GM19099 (cell line): ENCODE measurements around the gene VDAC1.

ENCODE experiments used
- POLR2A ChIP-seq: IDR thresholded peaks from 3 replicates; pipeline ENCODE4 v1.6.1; 2011; ENCODE audit warnings: low read depth; ENCODE audit not compliant: insufficient read length; ENCODE audit errors: extremely low read depth

The VDAC1 gene

DNA sequence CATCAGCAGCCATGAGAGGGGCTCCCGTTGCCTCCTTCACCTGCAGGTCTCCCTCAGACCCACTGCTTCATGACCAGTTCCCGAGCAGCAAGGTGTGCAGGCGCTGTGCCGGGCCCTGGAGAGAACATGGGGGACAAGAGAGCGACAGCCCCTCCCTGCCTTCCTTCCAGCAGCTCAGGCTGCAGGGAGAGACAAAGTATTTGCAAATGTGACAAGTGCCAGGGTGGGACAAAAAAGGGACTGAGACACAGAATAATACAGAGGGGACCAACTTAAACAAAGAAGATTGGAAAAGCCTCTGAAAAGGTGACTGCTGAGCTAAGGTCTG is 22.5 kb upstream of the VDAC1 start:
- TF ChIP-seq POLR2A = no peak

DNA sequence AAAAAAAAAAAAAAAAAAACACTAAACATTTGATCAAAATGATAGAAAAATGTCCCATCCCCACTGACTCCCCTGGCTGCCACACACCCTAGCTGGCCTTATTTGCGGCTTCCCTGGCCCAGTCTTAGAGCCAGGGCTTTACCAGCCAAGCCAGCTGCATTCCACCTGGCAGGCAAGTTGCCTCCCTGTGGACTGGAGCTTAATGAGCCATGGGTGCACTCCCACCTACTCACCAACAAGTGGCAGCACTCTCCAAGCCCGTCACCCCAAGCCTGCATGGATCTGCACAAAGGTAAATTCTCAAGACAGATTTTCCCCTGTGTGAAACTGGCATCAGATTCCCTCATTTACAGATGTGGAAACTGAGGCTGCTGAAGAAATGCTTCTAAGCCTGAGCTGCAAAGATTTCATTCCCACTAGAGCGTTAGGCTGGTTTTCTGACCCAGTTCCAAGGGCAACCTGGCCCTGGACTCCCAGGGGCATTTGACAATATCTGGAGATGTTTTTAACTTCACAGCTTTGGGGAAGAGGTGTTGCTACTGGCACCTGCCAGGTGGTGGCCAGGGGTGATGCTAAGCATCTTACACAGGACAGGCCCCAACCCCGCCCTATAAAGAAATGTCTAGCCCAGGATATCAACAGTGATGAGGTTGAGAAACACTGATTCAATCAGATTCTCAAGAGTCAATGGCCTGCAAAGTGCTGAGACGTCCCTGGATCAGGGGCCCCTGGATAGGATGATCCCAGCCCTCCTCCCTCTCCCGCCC is 21.9 kb upstream of the VDAC1 start:
- TF ChIP-seq POLR2A = no peak

DNA sequence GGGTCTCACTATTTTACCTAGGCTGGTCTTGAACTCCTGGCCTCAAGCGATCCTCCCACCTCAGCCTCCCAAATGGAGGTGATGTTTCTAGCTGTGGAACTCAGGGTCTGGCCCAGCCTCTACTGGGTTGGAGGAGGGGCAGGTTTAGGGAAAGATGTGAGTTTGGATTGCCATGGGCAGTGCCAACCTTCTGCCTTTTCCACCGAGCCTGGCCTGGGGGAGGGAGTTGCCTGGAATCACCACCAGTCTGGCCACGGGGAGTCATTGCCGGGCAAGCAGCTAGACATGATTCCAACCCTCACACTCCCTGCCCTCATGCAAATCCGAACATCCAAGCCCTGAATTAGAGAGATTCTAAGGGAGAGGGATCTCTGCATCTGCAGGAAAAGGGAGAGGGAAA is 21.0 kb upstream of the VDAC1 start:
- TF ChIP-seq POLR2A = no peak

DNA sequence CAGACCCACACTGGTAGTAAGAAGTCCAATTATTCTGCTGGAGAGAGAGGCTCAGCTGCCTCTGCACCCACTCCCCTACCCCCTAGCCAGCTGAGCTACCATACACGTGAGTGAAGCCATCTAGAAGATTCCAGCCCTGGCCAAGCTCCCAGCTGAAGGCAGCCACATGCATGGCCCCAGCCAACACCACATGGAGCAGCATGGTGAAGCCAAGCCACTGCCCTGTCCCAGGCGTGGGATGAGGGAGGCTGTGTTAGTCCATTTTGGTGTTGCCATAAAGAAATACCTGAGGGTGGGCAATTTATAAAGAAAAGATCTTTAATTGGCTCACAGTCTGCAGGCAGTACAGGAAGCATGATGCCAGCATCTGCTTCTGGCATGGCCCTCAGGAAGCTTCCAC is 20.0 kb upstream of the VDAC1 start:
- no peak for TF ChIP-seq POLR2A

DNA sequence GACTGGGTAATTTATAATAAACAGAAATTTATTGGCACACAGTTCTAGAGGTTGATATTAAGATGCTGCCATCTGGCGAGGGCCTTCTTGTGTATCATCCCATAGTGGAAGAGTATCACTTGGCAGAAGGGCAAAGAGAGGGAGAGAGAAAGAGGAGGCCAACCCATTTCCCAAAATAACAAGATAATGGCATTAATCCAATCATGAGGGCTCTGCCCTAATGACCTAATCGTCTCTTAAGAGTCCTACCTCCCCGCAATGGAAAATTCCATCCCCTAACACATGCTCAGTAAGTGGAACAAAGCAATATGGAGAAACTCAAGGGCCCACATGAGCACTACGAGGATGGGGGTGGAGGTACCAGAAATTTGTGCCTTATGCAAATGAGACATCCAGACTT is 17.6 kb upstream of the VDAC1 start:
- TF ChIP-seq POLR2A = no peak

DNA sequence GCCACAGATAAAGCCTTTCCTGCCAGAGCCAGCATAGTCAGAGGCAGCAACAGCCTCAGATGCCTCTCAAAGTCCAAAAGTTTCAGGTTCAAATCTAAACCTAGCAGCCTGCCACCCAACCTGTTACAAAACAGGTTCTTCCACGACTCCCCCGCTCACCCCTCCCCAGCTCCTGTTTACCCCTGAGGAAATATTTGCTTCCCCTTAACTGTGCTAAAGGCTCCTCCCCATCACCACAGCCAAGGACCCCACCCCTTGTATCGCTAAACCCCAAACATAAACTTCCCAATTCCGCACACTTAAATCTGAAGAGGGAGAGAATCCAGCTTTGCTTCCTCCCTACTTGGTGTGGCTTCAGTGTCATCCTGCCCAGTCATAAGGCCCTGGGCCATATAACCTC is 15.4 kb upstream of the VDAC1 start:
- TF ChIP-seq POLR2A = no peak

DNA sequence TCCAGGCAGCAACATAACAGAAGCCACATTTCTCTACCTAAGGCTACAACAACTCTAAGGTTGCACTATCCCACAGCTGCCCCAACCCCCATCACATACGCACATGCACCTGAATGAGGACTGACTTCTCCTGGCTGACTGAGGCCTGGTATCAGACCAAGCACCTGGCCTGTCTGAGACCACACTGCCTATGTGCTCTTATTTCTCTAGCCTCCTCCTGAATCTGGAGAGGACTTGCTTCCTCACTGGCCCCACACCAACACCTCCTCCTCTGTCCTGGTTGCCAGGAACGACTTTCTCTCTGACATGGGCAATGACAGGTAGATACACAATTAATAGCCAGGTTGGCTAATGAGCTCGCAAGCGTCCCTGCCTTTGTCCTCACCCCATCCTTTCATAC is 14.9 kb upstream of the VDAC1 start:
- TF ChIP-seq POLR2A = no peak

DNA sequence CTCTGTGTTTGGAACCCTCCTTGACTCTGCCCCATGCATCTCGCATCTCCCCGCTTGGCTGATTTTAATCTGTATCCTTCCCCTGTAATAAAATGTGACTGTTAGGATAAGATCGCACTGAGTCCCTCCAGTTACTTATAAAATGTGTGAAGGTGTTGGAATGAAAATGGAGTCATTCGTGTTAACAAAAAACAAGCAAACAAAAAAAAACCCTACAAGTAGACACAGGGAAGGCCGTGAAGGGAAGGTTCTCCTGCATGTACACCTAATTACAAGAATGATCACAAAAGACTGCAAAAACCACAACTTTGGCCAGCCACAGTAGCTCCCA is 14.2 kb upstream of the VDAC1 start:
- no peak for TF ChIP-seq POLR2A

DNA sequence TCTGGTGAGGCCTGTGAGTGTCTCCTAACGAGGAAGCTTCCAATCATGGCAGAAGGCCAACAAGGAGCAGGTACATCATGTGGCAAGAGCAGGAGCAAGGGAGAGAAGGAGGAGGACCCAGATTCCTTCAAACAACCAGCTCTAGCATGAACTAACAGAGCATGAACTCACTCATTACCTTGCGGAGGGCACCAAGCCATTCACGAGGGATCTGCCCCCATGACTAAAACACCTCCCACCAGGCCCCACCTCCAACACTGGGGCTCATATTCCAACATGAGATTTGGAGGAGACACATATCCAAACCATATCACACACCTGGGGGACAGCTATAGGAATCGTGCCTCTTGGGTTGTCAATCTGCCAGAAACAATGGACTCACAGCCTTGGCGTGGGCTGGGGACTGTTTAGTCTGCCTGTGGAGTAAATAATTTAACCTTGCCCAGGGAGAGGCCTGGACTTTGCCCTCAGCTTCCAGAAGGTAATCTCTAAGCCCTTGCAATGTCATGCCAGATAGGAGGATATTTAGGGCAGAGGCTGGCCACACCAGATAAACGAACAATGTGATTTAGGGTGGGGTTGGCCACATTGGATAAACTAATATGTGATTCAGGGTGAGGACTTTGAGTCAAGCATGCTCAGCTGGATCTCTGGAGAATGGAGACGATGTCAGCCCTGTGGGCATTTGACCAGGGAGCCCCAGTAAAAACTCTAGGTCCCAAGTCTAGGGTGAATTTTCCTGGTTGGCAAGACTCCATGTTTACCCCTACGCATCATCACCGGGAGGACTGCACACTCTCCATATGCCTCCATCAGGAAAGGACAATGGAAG is 13.6 kb upstream of the VDAC1 start:
- no peak for TF ChIP-seq POLR2A

DNA sequence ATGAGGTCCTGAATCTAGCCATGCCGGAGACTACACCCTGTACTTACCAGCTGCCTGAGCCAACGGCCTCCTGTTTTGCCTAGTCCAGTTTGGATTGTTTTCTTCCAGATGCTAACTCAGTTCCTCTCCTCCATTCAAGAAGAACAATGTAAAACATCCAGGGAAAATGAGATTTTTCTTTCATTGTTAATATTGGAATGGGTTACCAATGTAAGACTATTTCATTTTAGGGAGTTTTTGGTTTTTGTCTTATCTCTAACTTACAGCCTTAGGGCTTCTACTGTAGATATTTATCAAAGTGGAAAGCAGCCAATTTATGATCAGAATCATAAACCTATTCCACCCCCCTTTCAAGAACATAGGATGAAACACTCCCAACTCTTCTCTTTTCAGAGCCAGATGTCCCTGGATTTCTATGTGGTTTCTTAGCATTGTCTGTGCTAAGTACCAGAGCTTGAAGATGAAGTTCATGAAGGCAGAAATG is 3.5 kb upstream of the VDAC1 start:
- TF ChIP-seq POLR2A = no peak

DNA sequence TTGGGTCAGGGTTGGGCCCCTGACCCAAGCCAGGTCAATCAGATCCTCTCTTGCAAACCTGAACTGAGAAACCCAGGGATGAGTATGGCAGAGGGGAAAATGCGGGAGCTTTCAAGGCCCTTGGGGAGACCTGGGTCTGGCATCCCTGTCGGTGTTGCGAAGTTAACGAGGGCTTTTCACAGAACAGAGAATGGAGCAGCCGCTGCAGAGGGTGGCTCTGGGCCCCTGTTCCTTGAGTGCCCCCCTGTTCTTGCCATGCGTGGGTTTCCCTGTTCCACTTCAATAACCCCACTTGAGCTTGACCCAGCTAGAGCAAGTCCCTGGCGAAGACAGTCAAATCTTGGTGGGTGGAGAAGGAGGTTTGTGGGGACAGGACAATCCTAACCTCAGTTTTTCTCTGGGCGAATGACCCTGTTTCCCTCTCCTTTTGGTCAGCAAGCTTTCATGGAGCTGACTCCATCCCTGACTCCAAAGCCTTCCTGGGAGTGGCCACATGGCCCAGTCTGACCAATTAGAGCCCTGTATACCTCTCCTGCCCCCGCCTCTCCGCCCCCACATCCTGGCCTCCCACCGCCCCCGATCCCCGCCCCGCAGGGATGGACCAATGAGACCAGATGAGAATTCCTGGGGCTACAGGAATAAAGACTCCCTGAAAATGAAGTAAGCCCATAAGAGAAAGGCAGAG is 2.9 kb upstream of the VDAC1 start:
- no peak for TF ChIP-seq POLR2A

DNA sequence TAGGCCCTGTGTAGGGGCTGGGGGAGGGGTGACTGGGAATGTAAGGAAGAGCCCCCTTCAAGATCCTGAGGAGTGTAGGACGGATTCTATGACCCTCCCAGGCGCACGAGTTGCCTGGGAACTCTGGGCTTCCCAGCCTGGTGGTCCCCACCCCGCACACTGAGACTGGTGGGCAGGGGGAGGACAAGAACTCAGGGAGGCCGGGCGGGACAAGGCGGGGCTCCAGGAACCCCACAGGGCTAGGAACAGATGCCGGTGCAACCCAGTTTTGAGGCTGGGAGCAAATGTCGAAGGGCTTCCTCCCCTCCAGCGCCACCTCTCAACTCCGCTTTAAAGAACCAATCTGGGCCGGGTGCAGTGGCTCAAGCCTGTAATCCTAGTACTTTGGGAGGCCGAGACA is 1.3 kb upstream of the VDAC1 start:
- TF ChIP-seq POLR2A = no peak

DNA sequence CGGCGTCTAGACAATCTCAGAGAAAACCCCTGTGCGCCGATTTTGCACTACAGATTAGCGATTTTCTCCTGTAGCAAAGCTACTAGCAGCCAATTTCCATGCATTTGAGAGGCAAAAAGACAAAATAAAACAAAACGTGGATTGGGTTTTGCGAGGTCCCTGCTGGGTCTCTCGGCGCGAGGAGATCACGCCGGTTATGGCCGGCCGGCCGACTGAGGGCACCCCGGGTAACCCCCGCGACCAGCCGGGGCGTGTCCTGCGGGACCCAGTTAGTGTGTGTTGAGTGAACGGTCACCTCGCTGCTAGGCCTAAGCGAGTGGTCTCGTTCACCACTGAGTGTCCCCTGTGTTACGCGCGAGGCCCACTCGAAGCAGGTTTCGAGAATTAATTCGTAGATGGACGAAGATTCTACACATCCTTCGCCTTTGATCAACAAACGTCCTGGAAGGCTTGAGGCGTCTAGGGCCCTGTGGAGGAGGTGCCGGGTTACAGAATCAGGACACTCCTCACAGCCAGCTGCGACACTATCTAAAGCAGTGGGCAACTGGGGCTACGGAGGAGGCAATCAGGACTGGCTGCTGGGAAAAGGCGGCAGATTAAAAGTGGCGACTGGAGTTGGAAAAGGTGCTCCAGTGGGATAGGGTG is 764 bp upstream of the VDAC1 start:
- no peak for TF ChIP-seq POLR2A

DNA sequence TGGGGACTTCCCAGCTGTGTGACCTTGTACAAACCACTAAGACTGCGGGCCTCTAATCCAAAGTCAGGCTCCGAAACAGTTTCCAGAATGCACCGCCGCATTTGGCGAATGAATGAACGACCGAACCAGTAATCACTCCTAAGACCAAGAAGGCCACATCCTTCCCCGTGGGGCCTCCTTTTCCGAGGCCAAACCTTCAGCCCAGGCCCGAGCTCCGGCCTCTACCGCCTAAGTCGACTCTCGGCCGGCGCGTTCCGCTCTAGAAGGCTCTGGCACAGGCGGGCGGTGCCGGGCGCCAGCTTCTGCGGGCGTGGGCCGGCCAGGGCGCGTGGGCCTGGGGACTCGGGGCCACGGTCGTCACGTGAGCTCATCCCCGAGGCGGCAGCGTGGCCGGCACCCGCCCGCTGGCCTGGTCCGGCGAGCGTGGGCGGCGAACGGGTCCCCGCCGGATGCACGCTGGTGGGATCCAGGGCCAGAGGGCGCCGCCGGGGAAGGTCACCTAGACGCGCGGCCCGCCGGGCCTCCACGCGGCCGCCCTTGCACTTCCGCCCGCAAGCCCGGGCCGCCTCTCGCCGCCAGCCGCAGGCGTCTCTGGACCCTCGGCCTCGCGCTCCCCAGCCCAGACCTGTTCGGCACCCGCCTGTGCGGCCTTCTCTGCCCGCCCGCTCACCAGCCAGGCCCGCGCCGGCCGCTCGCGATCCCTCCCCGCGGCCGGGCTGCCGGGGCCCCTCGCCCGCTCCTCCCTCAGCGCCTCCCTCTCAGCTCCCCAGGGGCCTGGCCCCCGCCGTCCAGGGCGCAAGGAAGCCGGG is 754 bp downstream of the VDAC1 start:
- peak; percentile 48 for TF ChIP-seq POLR2A
